ENCODE measurements around the gene PRKG1. TPM values are rescaled to one million over a fixed set of nuclear protein-coding genes. Genes with fewer than 3 reads are reported as not detected.

The PRKG1 gene
- total RNA-seq, 2 experiments from 2014 or later = not detected

GRCh38 chr10:51772387-51772786 lies 698.1 kb downstream of the PRKG1 start:
- Mint-ChIP-seq H3K36me3 (ENCODE audit: low read depth) (no peaks in the 10 kb centered on the region), H3K4me1 (no peaks in the 10 kb centered on the region), H3K27me3 (peaks cover 4% of the 10 kb centered on the region), H3K9me3 (no peaks in the 10 kb centered on the region), H3K4me3 (no peak overlapping the region), H3K27ac (no peak overlapping the region)
- ChIA-PET CTCF (no interaction called here), POLR2A (no interaction called here)
- no peak for DNase-seq

- no peaks in the 10 kb centered on the region for H3K4me1 Mint-ChIP-seq
- no peak for DNase-seq
- peaks cover 4% of the 10 kb centered on the region for H3K27me3 Mint-ChIP-seq
- H3K9me3 Mint-ChIP-seq = no peaks in the 10 kb centered on the region
- no peak overlapping the region for H3K4me3 Mint-ChIP-seq
- ChIA-PET POLR2A (no interaction called here), CTCF (no interaction called here)
- no peaks in the 10 kb centered on the region for H3K36me3 Mint-ChIP-seq (ENCODE audit: low read depth)
- no peak overlapping the region for H3K27ac Mint-ChIP-seq
Observed at GRCh38 chr10:51773681-51774080, 699.4 kb downstream of the PRKG1 start.

- no peak overlapping the region for H3K4me3 Mint-ChIP-seq
- no peak overlapping the region for H3K27ac Mint-ChIP-seq
- no peaks in the 10 kb centered on the region for H3K27me3 Mint-ChIP-seq
- H3K36me3 Mint-ChIP-seq (ENCODE audit: low read depth) = no peaks in the 10 kb centered on the region
- no peak for DNase-seq
- ChIA-PET CTCF (no interaction called here), POLR2A (no interaction called here)
- no peaks in the 10 kb centered on the region for H3K4me1 Mint-ChIP-seq
- no peaks in the 10 kb centered on the region for H3K9me3 Mint-ChIP-seq
Observed at GRCh38 chr10:51783941-51784340, 709.7 kb downstream of the PRKG1 start.

GRCh38 chr10:51786016-51786683 lies 711.9 kb downstream of the PRKG1 start:
- no peak for DNase-seq
- H3K27ac Mint-ChIP-seq = no peak overlapping the region
- ChIA-PET POLR2A (no interaction called here), CTCF (no interaction called here)
- no peak overlapping the region for H3K4me3 Mint-ChIP-seq
- H3K4me1 Mint-ChIP-seq = no peaks in the 10 kb centered on the region
- no peaks in the 10 kb centered on the region for H3K36me3 Mint-ChIP-seq (ENCODE audit: low read depth)
- peaks cover 2% of the 10 kb centered on the region for H3K9me3 Mint-ChIP-seq
- no peaks in the 10 kb centered on the region for H3K27me3 Mint-ChIP-seq

- Mint-ChIP-seq H3K9me3 (peaks cover 6% of the 10 kb centered on the region), H3K4me1 (no peaks in the 10 kb centered on the region), H3K27ac (no peak overlapping the region), H3K27me3 (no peaks in the 10 kb centered on the region), H3K4me3 (no peak overlapping the region), H3K36me3 (ENCODE audit: low read depth) (no peaks in the 10 kb centered on the region)
- ChIA-PET POLR2A (no interaction called here), CTCF (no interaction called here)
- no peak for DNase-seq
Observed at GRCh38 chr10:51786684-51787035, 712.4 kb downstream of the PRKG1 start.

GRCh38 chr10:51788273-51788672 lies 714.0 kb downstream of the PRKG1 start:
- no peaks in the 10 kb centered on the region for H3K27me3 Mint-ChIP-seq
- no peak overlapping the region for H3K27ac Mint-ChIP-seq
- H3K36me3 Mint-ChIP-seq (ENCODE audit: low read depth) = no peaks in the 10 kb centered on the region
- CTCF ChIA-PET = no interaction called here
- H3K4me1 Mint-ChIP-seq = no peaks in the 10 kb centered on the region
- DNase-seq = no peak
- POLR2A ChIA-PET = no interaction called here
- H3K4me3 Mint-ChIP-seq = no peak overlapping the region
- H3K9me3 Mint-ChIP-seq = peaks cover 14% of the 10 kb centered on the region

DNA sequence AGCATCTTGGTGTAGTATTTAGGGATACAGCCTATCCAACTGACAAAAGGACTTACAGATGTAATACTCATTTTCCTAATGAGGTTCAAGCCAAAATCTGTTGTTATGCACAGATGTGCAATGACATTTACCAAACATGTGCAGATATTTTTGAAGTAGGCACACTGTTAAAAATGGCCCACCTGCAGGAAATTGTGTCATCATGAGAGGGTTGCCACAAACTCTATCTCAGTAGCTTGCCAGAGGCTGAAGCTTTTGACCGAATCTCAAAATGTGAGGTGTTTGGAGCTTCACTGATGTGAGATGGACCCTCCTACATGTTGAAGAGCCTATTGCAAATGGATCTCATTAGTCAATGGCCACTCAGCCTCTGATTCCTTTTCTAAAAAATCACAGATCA lies 714.8 kb downstream of the PRKG1 start:
- H3K27me3 Mint-ChIP-seq = no peaks in the 10 kb centered on the region
- H3K4me3 Mint-ChIP-seq = no peak overlapping the region
- ChIA-PET POLR2A (no interaction called here), CTCF (no interaction called here)
- no peaks in the 10 kb centered on the region for H3K36me3 Mint-ChIP-seq (ENCODE audit: low read depth)
- DNase-seq = no peak
- peaks cover 14% of the 10 kb centered on the region for H3K9me3 Mint-ChIP-seq
- no peak overlapping the region for H3K27ac Mint-ChIP-seq
- no peaks in the 10 kb centered on the region for H3K4me1 Mint-ChIP-seq

DNA sequence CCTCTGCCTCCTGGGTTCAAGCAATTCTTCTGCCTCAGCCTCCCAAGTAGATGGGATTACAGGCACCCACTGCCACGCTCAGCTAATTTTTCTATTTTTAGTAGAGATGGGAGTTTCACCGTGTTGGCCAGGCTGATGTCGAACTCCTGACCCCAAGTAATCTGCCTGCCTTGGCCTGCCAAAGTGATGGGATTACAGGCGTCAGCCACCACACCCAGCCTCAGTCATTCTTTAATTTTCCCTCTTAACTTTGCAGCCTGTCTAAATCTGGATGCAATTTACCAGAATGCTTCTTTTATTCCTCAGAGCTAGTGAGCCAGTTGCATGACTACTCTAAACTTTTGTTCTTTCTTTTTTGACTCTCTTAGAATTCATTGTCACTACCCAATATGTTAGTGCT lies 715.6 kb downstream of the PRKG1 start:
- CTCF ChIA-PET = no interaction called here
- H3K4me1 Mint-ChIP-seq = no peaks in the 10 kb centered on the region

GRCh38 chr10:51792678-51793077 lies 718.4 kb downstream of the PRKG1 start:
- no peaks in the 10 kb centered on the region for H3K27me3 Mint-ChIP-seq
- DNase-seq = no peak
- H3K27ac Mint-ChIP-seq = no peak overlapping the region
- no peaks in the 10 kb centered on the region for H3K36me3 Mint-ChIP-seq (ENCODE audit: low read depth)
- peaks cover 14% of the 10 kb centered on the region for H3K9me3 Mint-ChIP-seq
- no peak overlapping the region for H3K4me3 Mint-ChIP-seq
- ChIA-PET POLR2A (no interaction called here), CTCF (no interaction called here)
- H3K4me1 Mint-ChIP-seq = no peaks in the 10 kb centered on the region

More for the DNA sequence above, 715.6 kb downstream of the PRKG1 start:
- POLR2A ChIA-PET = no interaction called here
- H3K36me3 Mint-ChIP-seq (ENCODE audit: low read depth) = no peaks in the 10 kb centered on the region
- no peak overlapping the region for H3K4me3 Mint-ChIP-seq
- no peak overlapping the region for H3K27ac Mint-ChIP-seq
- H3K27me3 Mint-ChIP-seq = no peaks in the 10 kb centered on the region
- DNase-seq = no peak
- H3K9me3 Mint-ChIP-seq = peaks cover 14% of the 10 kb centered on the region

DNA sequence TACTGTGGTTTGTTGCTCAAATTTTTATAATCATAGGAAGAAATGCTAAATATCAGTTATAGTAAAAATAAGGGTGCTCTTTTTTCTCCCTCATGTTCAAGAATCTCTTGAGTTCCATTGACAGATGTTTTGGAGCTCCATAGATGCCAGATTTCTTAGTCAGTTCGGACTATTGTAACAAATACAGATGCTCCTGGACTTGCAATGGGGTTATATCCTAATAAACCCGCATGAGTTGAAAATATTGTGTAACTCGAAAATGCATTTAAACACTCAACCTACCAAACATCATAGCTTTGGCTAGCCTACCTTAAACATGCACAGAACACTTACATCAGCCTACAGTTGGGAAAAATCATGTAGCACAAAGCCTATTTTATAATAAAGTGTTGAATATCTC lies 725.8 kb downstream of the PRKG1 start:
- no peak for DNase-seq
- peaks cover 5% of the 10 kb centered on the region for H3K27me3 Mint-ChIP-seq
- no peak overlapping the region for H3K4me3 Mint-ChIP-seq
- no peak overlapping the region for H3K27ac Mint-ChIP-seq
- no peaks in the 10 kb centered on the region for H3K9me3 Mint-ChIP-seq
- H3K36me3 Mint-ChIP-seq (ENCODE audit: low read depth) = no peaks in the 10 kb centered on the region
- ChIA-PET POLR2A (no interaction called here), CTCF (no interaction called here)
- no peaks in the 10 kb centered on the region for H3K4me1 Mint-ChIP-seq

DNA sequence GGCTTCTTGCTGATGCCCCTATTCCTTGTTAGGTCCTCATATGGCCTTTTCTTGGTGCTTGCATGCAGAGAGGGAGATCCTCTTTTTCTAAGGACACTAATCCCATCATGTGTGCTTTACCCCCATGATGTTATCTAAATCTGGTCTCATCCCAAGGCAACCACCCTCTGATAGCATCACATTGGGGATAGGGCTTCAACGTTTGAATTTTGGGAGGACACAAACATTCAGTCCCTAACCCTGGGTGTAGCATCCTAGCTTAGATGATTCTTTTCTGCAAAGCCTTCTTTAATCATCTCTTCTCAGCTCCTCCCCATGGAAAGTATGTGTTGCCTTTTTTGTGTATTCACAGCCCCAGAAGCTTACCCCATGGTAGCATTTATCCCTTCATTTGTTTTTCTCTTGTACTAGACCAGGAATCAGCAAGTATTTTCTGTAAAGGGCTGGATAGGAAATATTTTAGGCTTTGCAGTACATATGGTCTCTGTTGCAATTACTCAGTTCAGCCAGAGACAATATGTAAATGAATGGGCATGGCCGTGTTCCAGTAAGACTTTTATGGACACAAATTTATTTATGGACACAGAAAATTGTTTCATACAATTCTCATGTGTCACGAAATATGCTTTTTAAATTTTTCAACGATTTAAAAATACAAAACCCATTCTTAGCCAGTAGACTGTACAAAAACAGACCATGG lies 726.6 kb downstream of the PRKG1 start:
- DNase-seq = no peak
- H3K9me3 Mint-ChIP-seq = no peaks in the 10 kb centered on the region
- H3K27ac Mint-ChIP-seq = no peak overlapping the region
- no peaks in the 10 kb centered on the region for H3K4me1 Mint-ChIP-seq
- peaks cover 5% of the 10 kb centered on the region for H3K27me3 Mint-ChIP-seq
- no peaks in the 10 kb centered on the region for H3K36me3 Mint-ChIP-seq (ENCODE audit: low read depth)
- POLR2A ChIA-PET = no interaction called here
- H3K4me3 Mint-ChIP-seq = no peak overlapping the region
- CTCF ChIA-PET = no interaction called here

DNA sequence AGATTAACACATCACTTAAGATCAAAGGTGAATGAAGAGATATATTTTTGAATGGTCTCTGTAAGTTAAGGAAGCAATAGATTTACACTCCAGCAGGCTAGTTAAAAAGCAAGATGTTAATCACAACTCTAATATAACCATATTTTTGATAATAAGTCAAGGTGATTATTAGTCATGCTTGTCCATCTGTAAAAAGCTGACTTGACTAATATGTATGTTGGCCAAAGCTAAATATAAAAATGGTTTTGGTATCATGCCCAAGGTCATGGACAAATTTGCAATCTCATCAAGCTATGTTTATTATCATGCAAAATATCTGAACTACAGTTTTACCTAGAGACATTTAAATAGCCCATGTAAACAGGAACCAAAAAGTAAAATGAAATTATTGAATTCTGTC lies 727.7 kb downstream of the PRKG1 start:
- Mint-ChIP-seq H3K36me3 (ENCODE audit: low read depth) (no peaks in the 10 kb centered on the region), H3K27ac (no peak overlapping the region), H3K4me3 (no peak overlapping the region), H3K27me3 (peaks cover 5% of the 10 kb centered on the region), H3K9me3 (no peaks in the 10 kb centered on the region), H3K4me1 (no peaks in the 10 kb centered on the region)
- ChIA-PET CTCF (no interaction called here), POLR2A (no interaction called here)
- no peak for DNase-seq

DNA sequence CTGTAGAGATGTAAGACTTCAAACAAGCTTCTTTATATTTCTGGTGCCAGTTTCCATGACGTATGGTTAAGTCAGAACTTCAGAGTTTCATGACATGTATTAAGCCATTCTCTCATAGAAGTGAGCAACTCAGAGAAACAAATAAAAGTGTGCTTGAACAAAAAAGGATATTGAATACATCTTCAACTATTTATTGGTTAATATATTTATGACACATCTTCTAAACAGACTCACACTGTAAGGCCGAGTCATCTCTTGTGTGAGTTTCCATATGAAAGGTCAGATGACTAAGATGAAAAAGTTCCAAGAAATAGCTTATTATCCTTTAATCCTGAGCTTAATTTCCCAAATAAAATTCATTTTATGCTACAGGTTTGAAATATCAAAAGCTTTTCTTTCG lies 730.6 kb downstream of the PRKG1 start:
- no peak overlapping the region for H3K4me3 Mint-ChIP-seq
- peaks cover 2% of the 10 kb centered on the region for H3K27me3 Mint-ChIP-seq
- CTCF ChIA-PET = no interaction called here
- DNase-seq = no peak
- H3K9me3 Mint-ChIP-seq = no peaks in the 10 kb centered on the region
- no peaks in the 10 kb centered on the region for H3K36me3 Mint-ChIP-seq (ENCODE audit: low read depth)
- H3K4me1 Mint-ChIP-seq = no peaks in the 10 kb centered on the region
- no peak overlapping the region for H3K27ac Mint-ChIP-seq
- POLR2A ChIA-PET = no interaction called here

- Mint-ChIP-seq H3K36me3 (ENCODE audit: low read depth) (no peaks in the 10 kb centered on the region), H3K27me3 (no peaks in the 10 kb centered on the region), H3K4me1 (no peaks in the 10 kb centered on the region), H3K4me3 (no peak overlapping the region), H3K9me3 (no peaks in the 10 kb centered on the region), H3K27ac (no peak overlapping the region)
- no peak for DNase-seq
- POLR2A ChIA-PET = no interaction called here
- CTCF ChIA-PET = no interaction called here
Observed at GRCh38 chr10:51806079-51806835, 732.0 kb downstream of the PRKG1 start.

Measured in activated CD4-positive, alpha-beta T cell treated with anti-CD3 and anti-CD28 coated beads, Interleukin-2, amount 10 ng/mL, durations not matched to agents 7 days and 5 days (primary cell).